GM19025 (cell line): ENCODE measurements around the gene TSPAN5.

Experiments
- ATAC-seq: cut with Tn5 transposase; IDR thresholded peaks from one replicate; pipeline ENCODE4 v1.9.1; 2021; ENCODE audit warnings: mild to moderate bottlenecking, low read depth, moderate library complexity; ENCODE audit not compliant: unreplicated experiment

TSPAN5 gene

DNA sequence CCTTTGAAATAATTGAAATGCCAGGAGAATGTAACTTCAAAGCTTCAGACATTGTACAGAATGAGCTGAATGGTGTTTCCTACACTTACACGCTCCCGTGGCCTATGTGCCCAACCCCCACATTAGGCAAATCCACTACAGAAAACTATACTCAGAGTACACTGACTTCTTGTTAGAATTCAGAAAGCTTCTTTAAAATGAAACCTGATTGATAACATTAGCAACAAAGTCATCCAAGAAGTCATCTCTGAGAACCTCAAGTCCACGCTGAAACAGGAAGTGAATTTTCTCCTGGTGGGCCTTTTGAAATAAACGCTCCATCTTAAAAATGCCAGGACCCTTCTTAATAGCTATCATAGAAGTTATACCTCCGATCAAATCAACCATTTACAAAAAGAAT is 136.3 kb downstream of the TSPAN5 start:
- ATAC-seq: no peak

- no peak for ATAC-seq
Measured at GRCh38 chr4:98521486-98521885, 136.9 kb downstream of the TSPAN5 start.

DNA sequence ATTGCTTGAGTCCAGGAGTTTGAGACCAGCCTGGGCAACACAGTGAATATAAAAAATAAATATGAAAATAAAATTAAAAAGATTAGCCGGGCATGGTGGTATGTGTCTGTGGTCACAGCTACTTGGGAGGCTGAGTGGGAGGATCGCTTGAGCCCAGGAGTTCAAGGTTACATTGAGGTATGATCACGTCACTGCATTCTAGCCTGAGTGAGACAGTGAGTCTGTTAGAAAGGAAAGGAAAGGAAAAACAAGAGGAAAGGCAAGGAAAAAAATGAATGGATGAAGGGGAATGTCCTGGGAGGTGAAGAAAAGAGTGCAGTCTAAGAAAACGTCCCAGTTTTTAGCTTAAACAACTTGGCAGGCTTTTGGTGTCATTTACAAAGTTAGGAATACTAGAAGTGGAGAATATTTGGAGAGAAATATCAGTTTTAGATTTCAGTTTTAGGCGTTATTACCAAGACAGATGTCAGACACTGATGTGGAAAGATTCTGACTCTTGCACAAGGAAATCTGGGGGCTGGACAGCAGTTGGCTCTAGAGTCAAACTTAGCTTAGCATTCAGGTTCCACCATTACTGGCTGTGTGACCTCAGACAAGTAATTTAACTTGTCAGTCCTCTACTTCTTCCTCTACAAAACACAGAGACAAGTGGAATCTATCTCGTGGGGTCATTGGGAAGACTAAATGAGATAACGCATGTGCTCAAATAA is 139.0 kb downstream of the TSPAN5 start:
- no peak for ATAC-seq

DNA sequence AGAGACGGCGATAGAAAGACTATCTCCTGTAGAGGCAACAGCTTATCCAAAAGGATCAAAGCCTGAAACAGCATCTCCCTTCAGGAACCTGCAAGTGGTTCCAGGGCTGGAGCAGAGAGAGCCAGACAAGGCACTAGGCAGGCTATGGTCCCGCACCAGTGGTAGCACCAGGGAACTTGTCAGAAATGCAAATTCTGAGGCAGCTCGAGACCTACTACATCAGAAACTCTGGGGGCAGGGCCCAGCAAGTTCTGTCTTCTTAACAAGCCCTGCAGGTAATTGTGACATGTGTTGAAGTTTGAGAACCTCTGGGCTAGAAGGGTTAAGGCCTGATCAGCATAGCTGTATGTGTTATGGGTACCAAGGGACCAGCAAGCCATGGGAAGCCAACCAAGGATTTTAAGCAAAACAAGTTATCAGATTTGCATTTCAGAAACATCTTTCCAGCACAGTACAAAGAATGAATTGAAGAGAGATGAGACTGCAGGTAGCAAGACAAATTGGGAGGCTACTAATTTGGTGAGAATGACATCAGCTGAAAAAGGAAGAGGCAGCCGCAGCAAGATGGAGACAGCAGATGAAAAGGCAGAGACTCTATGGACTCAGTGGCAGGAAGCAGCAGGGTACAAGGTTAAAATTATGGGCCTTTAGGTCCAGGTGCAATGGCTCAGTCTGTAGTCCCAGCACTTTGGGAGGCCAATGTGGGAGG is 139.7 kb downstream of the TSPAN5 start:
- ATAC-seq: peak; percentile 94

DNA sequence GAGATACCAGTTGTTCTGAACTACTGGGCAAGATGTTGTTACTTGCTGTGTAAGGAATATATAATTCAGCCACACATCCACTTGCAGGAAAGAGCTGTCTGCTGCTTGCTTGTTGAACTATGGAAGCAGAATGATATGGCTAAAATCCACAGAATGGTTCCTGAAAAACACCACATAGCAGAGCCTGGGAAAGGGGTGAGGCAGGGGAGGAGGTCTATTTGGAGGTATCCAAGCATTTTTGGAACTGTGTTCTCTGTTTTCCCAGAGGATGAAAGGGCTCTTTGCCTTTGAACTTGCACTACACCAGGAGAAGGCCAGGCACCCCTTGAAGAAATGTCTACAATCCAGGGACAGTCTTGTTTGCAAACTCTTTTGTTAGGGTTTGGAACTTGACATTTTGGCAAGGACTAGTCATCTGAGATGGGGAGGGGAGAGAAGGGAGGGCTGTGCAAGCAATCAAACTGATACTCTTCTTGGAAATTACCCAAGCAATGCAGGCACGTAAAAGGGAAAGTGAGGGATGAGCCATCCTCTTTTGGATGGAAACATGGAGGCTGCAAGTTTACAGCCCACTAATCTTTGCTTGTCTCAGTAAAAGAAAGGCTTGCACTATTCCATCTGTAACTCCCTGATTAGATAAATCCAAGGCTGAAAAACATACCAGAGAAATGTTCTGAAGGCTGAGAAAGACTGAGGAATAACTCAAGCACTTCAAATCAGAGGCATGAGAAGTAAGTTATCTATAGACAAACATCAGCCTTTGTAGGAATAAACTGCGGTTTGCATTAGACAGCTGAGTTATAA is 141.0 kb downstream of the TSPAN5 start:
- no peak for ATAC-seq

DNA sequence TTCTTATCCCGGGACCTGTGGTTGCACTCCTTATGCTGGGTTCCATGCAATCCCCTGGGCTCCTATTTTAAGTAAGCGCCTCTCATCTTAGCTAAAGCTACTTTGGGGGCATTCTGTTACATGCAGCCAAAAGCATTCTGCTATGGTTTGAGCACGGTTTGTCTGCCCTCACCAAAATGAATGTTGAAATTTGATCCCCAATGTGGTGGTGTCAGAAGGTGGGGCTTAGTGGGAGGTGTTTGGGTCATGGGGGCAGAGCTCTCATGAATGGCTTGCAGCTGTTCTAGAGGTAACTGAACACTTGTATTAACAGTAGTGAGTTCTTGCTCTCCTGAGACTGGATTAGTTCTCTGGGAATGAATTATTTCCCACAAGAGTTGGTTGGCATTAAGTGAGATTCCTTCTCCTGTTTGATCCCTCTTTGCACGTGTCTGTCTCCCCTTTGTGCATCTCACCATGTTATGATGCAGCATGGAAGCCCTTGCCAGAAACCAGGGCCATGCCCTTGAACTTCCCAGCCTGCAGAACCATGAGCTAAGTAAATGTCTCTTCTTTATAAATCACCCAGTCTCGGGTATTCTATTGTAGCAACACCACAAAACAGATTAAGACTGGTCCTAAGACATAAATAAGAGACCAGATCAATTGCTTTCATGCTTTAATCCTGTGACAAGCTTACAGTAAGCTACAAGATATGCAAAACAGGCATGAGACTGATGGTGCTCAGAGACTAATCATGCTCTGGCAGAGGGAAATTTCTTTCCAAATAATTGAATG is 141.8 kb downstream of the TSPAN5 start:
- no peak for ATAC-seq

GRCh38 chr4:98516042-98516440 is 142.4 kb downstream of the TSPAN5 start:
- no peak for ATAC-seq

DNA sequence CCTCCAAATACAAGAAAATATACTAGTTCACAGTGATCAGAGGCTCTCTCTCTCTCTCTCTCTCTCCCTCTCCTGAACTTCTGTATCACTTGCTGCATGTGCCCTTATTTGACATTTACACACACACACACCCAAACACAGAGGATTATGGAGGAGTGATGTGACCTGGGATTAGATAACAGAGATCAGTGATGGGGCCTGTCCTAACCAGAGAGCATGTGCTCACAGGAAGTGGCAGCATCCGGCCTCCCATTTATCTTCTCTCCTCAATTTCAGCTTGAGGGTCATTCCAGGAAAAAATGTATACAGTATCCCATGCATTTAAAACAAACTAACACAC is 143.0 kb downstream of the TSPAN5 start:
- no peak for ATAC-seq

DNA sequence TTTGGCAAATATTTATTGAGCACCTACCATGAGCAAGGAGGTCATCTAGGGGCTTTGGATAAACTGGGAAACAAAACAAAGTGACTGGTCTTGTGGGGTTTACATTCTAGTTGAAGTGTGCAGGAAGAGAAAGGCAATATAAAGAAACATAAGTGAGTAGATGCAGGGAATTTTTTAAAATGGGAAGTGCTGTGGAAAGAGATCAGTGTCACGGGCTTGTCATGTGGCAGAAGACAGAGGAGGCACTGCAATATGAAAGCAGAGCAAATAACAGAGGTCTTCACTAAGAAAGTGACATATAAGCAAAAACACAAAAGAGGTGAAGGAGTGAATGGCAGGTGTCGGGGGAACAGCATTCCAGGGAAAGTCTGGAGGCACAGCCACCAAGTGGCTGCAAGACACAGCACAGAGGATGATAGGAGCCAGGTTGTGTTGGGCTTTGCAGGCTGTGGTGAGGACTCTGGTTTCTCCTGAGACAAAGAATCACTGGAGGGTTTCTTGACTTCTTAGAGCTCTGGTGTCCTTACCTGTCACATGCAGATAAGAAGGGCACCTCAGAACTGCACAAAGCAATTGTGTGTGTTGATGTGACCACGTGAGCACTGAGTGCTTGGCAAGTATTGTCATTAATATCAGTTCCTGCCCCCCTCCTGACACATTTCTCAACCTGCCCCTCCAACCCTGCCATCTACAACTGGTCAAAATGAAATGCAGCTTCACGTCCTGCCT is 143.5 kb downstream of the TSPAN5 start:
- no peak for ATAC-seq

- no peak for ATAC-seq
Measured at GRCh38 chr4:98512918-98513317, 145.5 kb downstream of the TSPAN5 start.

GRCh38 chr4:98510757-98511517 is 147.5 kb downstream of the TSPAN5 start:
- no peak for ATAC-seq

GRCh38 chr4:98510340-98510739 is 148.1 kb downstream of the TSPAN5 start:
- ATAC-seq: no peak

DNA sequence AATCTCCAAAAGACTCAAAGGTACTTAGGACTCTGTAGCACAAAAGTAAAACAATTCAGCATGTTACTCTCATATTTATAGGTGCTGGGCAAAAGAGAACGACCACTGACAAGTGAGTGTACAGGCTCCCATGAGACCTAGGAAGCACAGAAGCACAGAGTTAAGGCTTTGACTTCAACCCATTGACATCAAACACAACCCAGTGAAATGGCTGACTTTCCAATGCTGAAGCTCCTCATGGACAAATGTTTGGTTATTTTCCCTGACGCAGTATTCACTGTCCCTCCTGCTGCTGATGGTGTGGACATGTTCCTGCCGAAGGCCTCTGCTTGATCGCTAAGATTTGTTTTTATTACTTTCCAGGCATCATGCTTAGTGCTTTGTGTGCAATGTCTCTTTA is 148.7 kb downstream of the TSPAN5 start:
- ATAC-seq: no peak

- no peak for ATAC-seq
Measured at GRCh38 chr4:98508829-98509598, 149.4 kb downstream of the TSPAN5 start.

GRCh38 chr4:98508248-98508647 is 150.2 kb downstream of the TSPAN5 start:
- no peak for ATAC-seq

- no peak for ATAC-seq
Measured at GRCh38 chr4:98507299-98507698, 151.1 kb downstream of the TSPAN5 start.

- no peak for ATAC-seq
Measured at GRCh38 chr4:98506462-98507132, 151.8 kb downstream of the TSPAN5 start.

GRCh38 chr4:98505992-98506391 is 152.4 kb downstream of the TSPAN5 start:
- no peak for ATAC-seq
